ENCODE data around the gene STON1.

The STON1 gene

DNA sequence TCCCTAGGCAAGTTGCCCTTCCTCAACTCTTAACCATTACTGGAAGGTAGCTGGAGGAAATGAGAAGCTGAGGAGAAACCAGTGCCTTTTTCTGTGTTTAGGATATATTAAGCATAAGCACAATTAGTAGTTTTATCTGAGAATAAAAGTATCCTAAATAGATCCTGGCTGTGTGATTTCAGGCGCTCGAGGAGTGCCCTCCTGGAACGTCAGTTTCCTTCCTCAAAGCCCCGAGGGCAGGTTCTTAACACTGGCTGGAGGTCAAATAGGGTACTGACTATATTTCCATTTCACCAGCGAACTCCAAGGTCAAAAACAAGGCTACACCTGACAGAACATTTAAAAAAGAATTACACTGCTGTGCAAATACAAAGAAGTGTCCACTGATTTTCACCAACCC lies 1.5 kb upstream of the STON1 start:
- no peak overlapping the region for H3K4me3 ChIP-seq (ENCODE audit: low read depth, low read length)
- TF ChIP-seq CTCF (IDR thresholded peaks at IDR 0.05; ENCODE audit: low read depth, low read length) = no peak

GRCh38 chr2:48529194-48529593 lies 760 bp upstream of the STON1 start:
- no peak for TF ChIP-seq CTCF (IDR thresholded peaks at IDR 0.05; ENCODE audit: low read depth, low read length)
- no peak overlapping the region for H3K4me3 ChIP-seq (ENCODE audit: low read depth, low read length)

DNA sequence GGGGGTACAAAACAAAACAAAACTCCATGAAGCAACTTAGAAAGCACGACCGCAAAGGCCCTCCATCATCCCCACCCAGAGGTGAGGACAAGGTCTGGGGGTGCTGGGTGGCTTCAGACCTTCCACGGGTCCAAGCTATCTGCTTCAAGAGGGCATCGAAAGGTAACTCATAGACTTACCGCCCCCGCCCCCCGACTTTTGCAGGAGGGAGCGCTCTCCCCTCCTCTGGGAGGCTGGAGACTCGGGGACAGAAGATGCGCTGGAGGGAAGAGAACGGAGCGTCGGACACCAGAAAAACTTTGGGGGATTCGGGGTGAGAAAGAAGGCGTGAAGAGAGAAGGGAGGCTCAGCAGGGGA lies 300 bp upstream of the STON1 start:
- peak overlapping the region; percentile 70 for H3K4me3 ChIP-seq (ENCODE audit: low read depth, low read length)
- no peak for TF ChIP-seq CTCF (IDR thresholded peaks at IDR 0.05; ENCODE audit: low read depth, low read length)

- no peak for TF ChIP-seq CTCF (IDR thresholded peaks at IDR 0.05; ENCODE audit: low read depth, low read length)
- peak overlapping the region; percentile 70 for H3K4me3 ChIP-seq (ENCODE audit: low read depth, low read length)
Observed at GRCh38 chr2:48531141-48531648, 1.2 kb downstream of the STON1 start.

DNA sequence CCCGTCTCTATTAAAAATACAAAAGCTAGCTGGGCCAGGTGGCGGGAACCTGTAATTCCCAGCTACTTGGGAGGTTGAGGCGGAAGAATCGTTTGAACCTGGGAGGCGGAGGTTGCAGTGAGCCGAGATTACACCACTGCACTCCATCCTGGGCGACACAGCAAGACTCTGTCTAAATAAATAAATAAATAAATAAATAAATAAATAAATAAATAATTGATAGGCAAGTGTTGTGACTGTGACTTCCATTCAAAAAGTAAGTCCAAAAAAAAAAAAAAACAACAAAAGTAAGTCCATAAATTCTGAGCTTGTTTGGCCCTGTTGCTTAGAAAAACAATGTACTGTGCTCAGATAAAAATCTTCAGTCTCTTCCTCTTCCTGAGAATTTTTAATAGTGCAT lies 2.2 kb downstream of the STON1 start:
- no peak for TF ChIP-seq CTCF (IDR thresholded peaks at IDR 0.05; ENCODE audit: low read depth, low read length)
- H3K4me3 ChIP-seq (ENCODE audit: low read depth, low read length) = no peak overlapping the region

GRCh38 chr2:48532824-48533223 lies 2.9 kb downstream of the STON1 start:
- no peak for TF ChIP-seq CTCF (IDR thresholded peaks at IDR 0.05; ENCODE audit: low read depth, low read length)
- no peak overlapping the region for H3K4me3 ChIP-seq (ENCODE audit: low read depth, low read length)

DNA sequence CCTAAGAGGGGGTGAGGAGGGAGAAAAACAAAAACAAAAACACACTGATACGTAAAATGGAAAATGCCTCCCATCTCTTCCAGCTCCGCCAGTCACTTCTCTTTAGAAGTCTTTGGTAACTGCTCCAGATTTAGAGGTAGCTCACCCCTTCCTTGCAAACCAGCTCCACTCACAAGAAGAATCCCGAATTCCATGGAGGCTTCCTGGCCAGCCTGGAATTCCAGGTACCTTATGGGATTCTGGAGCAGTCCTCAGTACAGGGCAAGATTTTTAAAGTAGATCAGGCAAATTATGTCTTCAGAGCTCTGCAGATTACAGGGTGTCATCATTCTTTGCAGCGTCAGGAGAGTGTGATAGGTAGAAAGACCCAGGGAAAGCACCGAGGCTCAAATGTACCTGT lies 4.8 kb downstream of the STON1 start:
- H3K4me3 ChIP-seq (ENCODE audit: low read depth, low read length) = no peak overlapping the region
- TF ChIP-seq CTCF (IDR thresholded peaks at IDR 0.05; ENCODE audit: low read depth, low read length) = no peak
